HCT116 (cell line): ENCODE data around the gene LRRC3. TPM values are rescaled to one million over a fixed set of nuclear protein-coding genes. Genes with fewer than 3 reads are reported as not detected.

Source experiments
- ATAC-seq: fragments of 200-7000 bp; cut with Tn5 transposase; 2 replicates; pipeline ENCODE4 v1.9.1; 2020; ENCODE audit warnings: mild to moderate bottlenecking, moderate library complexity
- BruUV-seq: library from RNA; stranded (reverse); fragments of 400-500 nt; replicated peaks from 2 replicates; lab custom pipeline; 2021; lab: Mats Ljungman, UMichigan
- CTCF ChIA-PET: fragments of 300-600 bp; sonication (Branson Sonifier 250); formaldehyde crosslinking; loops from one replicate; lab custom pipeline; 2021; ENCODE audit warnings: antibody characterized with exemption; lab: Charles Lee
- POLR2A ChIA-PET: fragments of 300-600, 350-600 bp; sonication (Branson Sonifier 250); formaldehyde crosslinking; loops from one replicate; lab custom pipeline; 2021; ENCODE audit warnings: antibody characterized with exemption; lab: Charles Lee
- RAD21 ChIA-PET, 2 experiments: fragments of 300-600 bp; sonication (Branson Sonifier 250); formaldehyde crosslinking; loops; one replicate each; lab custom pipeline; 2023; ENCODE audit warnings: low total read pairs in 2 of 2; ENCODE audit not compliant: uncharacterized antibody in 2 of 2, unreplicated experiment in 2 of 2, low non-redundant PET in 1 of 2; lab: Charles Lee
- DNase-seq: peaks from one replicate; pipeline ENCODE4 v3.0.0-alpha.2; 2010; ENCODE audit warnings: low read depth, low spot score
- H2AFZ ChIP-seq: fragments of 200-600 bp; shearing (Covaris generic), sonication (generic); 2 replicates; pipeline ENCODE4 v1.6.1; 2017; ENCODE audit warnings: low read depth, mixed run types, mixed read lengths, antibody characterized with exemption, low read length; ENCODE audit not compliant: poor library complexity, severe bottlenecking
- H3K27ac ChIP-seq: 2 replicates; pipeline ENCODE4 v1.5.1; 2012; ENCODE audit warnings: low read depth, low read length
- H3K27me3 ChIP-seq: fragments of 200-600 bp; sonication (generic); 2 replicates; pipeline ENCODE4 v1.6.1; 2016; ENCODE audit warnings: mixed run types, low read length, mixed read lengths; ENCODE audit not compliant: insufficient read depth
- H3K36me3 ChIP-seq, 2 experiments: fragments of 200-500 bp in 1 of 2; fragments of 200-600 bp in 1 of 2; sonication (Bioruptor generic) in 1 of 2; sonication (generic) in 1 of 2; 2 replicates each; pipeline versions ENCODE4 v1.5.1 to v1.6.1; 2014 to 2016; ENCODE audit warnings: low read length in 2 of 2, inconsistent platforms in 1 of 2, mixed read lengths in 1 of 2, mixed run types in 1 of 2; ENCODE audit not compliant: insufficient read depth in 2 of 2, control insufficient read depth in 1 of 2
- H3K4me1 ChIP-seq, 2 experiments: fragments of 200-600 bp in 1 of 2; sonication (generic) in 1 of 2; 2 replicates each; pipeline versions ENCODE4 v1.5.1 to v1.6.1; 2012 to 2017; ENCODE audit warnings: low read length in 2 of 2, inconsistent platforms in 1 of 2, mild to moderate bottlenecking in 1 of 2, mixed read lengths in 1 of 2, mixed run types in 1 of 2, moderate library complexity in 1 of 2; ENCODE audit not compliant: insufficient read depth in 2 of 2, control insufficient read depth in 1 of 2
- H3K4me2 ChIP-seq: fragments of 200-600 bp; sonication (generic); 2 replicates; pipeline ENCODE4 v1.6.1; 2017; ENCODE audit warnings: mixed run types, low read length, mixed read lengths
- H3K4me3 ChIP-seq, 2 experiments: fragments of 200-600 bp in 1 of 2; sonication (generic) in 1 of 2; replicated peaks in 1 of 2; 2 replicates each; pipeline ENCODE4 v1.5.1; 2011 to 2016; ENCODE audit warnings: low read length in 2 of 2, control low read depth in 1 of 2, low read depth in 1 of 2, mild to moderate bottlenecking in 1 of 2, mixed read lengths in 1 of 2, mixed run types in 1 of 2
- H3K79me2 ChIP-seq: fragments of 200-600 bp; sonication (generic); 2 replicates; pipeline ENCODE4 v1.6.1; 2017; ENCODE audit warnings: mild to moderate bottlenecking, mixed run types, low read length, moderate library complexity, mixed read lengths; ENCODE audit not compliant: insufficient read depth
- H3K9ac ChIP-seq: fragments of 200-600 bp; sonication (generic); 2 replicates; pipeline ENCODE4 v1.6.1; 2016; ENCODE audit warnings: low read length, mixed read lengths
- H3K9me2 ChIP-seq: fragments of 200-600 bp; sonication (generic), shearing (Covaris generic); 2 replicates; pipeline ENCODE4 v1.6.1; 2017; ENCODE audit warnings: mixed run types, mild to moderate bottlenecking, moderate library complexity; ENCODE audit not compliant: insufficient read depth
- H3K9me3 ChIP-seq, 2 experiments: fragments of 200-500 bp in 1 of 2; fragments of 200-600 bp in 1 of 2; sonication (Bioruptor generic) in 1 of 2; sonication (generic) in 1 of 2; 2 replicates each; pipeline ENCODE4 v1.6.1; 2014 to 2017; ENCODE audit warnings: low read length in 2 of 2, mixed read lengths in 2 of 2, inconsistent platforms in 1 of 2, low read depth in 1 of 2, mild to moderate bottlenecking in 1 of 2, mixed run types in 1 of 2, moderate library complexity in 1 of 2; ENCODE audit not compliant: control insufficient read depth in 1 of 2, insufficient read depth in 1 of 2
- H4K20me1 ChIP-seq: fragments of 200-600 bp; sonication (generic), shearing (Covaris generic); 2 replicates; pipeline ENCODE4 v1.6.1; 2017; ENCODE audit warnings: mixed run types, mild to moderate bottlenecking, moderate library complexity; ENCODE audit not compliant: insufficient read depth
- ATF3 ChIP-seq: IDR thresholded peaks from 2 replicates; pipeline ENCODE4 v1.6.1; 2012
- CBX3 ChIP-seq: IDR thresholded peaks from 2 replicates; pipeline ENCODE4 v1.6.1; 2012; ENCODE audit warnings: low read depth
- CEBPB ChIP-seq: IDR thresholded peaks from 2 replicates; pipeline ENCODE4 v1.6.1; 2012; ENCODE audit warnings: low read depth
- EGR1 ChIP-seq: IDR thresholded peaks from 2 replicates; pipeline ENCODE4 v1.6.1; 2012; ENCODE audit warnings: low read depth
- ELF1 ChIP-seq: IDR thresholded peaks from 2 replicates; pipeline ENCODE4 v1.6.1; 2012; ENCODE audit warnings: low read depth, borderline replicate concordance
- EZH2 ChIP-seq: fragments of 200-600 bp; sonication (generic); IDR thresholded peaks from 2 replicates; pipeline ENCODE4 v1.6.1; 2017; ENCODE audit warnings: antibody characterized with exemption, mixed run types
- JUND ChIP-seq: IDR thresholded peaks from 2 replicates; pipeline ENCODE4 v1.6.1; 2012
- MAX ChIP-seq: IDR thresholded peaks from 2 replicates; pipeline ENCODE4 v1.6.1; 2012
- POLR2A ChIP-seq: IDR thresholded peaks from 2 replicates; pipeline ENCODE4 v1.7.0; 2011; ENCODE audit warnings: borderline replicate concordance; ENCODE audit not compliant: insufficient read depth, insufficient read length; ENCODE audit errors: extremely low read depth
- POLR2AphosphoS5 ChIP-seq: IDR thresholded peaks from 2 replicates; pipeline ENCODE4 v1.6.1; 2011; ENCODE audit warnings: mild to moderate bottlenecking, low read depth, low read length, moderate library complexity
- SIN3A ChIP-seq: IDR thresholded peaks from 2 replicates; pipeline ENCODE4 v1.6.1; 2012; ENCODE audit warnings: low read depth
- SP1 ChIP-seq: IDR thresholded peaks from 2 replicates; pipeline ENCODE4 v1.6.1; 2012; ENCODE audit warnings: low read depth
- TCF7L2 ChIP-seq: IDR thresholded peaks from 2 replicates; pipeline ENCODE4 v1.7.0; 2011; ENCODE audit warnings: borderline replicate concordance, inconsistent platforms; ENCODE audit not compliant: insufficient read depth, insufficient read length; ENCODE audit errors: extremely low read depth
- ZFX ChIP-seq: fragments of 450-650 bp; IDR thresholded peaks from 2 replicates; pipeline ENCODE4 v1.6.1; 2017
- ZNF274 ChIP-seq: fragments of 200-500 bp; sonication (Bioruptor generic); IDR thresholded peaks from 2 replicates; pipeline ENCODE4 v1.6.1; 2014; ENCODE audit warnings: mild to moderate bottlenecking, low read depth, low read length, inconsistent platforms
- intact Hi-C: fragments of 100-400 bp; cut with micrococcal nuclease; formaldehyde crosslinking; loops from 2 replicates; pipeline ENCODE4 v1.10.0; 2022
- total RNA-seq: library from RNA; stranded (reverse); gene quantifications from one replicate; pipeline ENCODE4 v1.2.1, GENCODE V29; 2021; ENCODE audit not compliant: unreplicated experiment
- TF ChIP-seq, protein P1 (sequence below): IDR thresholded peaks from 2 replicates; pipeline ENCODE4 v1.6.1; 2011; ENCODE audit warnings: mild to moderate bottlenecking, low read length, moderate library complexity; ENCODE audit not compliant: insufficient replicate concordance; ENCODE audit errors: extremely low read depth
- TF ChIP-seq, protein P2 (sequence below): IDR thresholded peaks from 2 replicates; pipeline ENCODE4 v1.6.1; 2012; ENCODE audit warnings: low read depth

LRRC3 gene
- total RNA-seq, 1 experiment from 2014 or later = 7.5 TPM

DNA sequence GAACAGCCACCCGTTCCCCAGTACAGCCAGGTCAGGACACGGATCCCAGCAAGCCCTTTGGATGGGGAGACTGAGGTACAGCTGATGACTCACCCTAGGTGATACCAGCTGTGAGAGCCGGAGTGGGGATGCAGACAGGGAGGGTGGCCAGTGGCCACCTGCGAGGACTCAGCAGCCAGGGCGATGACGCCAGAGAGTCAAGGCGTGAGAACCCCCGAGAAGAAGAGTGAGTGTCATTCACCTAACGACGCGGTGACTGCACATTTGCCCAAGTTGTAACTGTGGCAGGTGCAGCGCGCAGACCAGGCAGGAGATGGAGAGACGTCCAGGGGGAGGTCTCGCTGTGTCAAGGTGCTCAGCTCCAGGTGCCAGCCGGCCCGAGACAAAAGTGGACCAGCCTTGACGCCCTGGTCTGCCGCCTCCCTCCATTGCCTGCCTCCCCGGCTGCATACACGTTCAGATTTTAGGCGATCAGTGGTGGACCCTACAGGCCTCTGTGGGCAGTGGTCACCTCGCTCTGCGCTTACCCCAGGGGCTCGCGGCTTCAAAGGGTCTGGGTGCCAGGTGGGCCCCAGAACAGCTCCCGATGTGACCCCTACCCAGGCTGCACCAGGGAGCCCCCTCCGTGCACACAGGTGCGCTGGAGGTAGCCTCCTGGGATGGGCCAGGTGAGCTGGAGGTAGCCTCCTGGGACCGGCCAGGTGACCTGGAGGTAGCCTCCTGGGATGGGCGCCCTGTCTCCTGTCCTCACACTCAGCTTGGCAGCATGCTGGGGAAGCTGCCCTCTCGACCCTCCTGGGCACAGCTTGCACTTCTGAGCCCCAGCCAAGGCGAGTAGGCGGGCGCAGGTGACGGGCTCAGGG is 11.9 kb downstream of the LRRC3 start:
- CTCF ChIA-PET = interaction anchor here (0.7 kb wide), 1 partner anchor 275 kb away, joined by 3 read pairs; no protein-coding TSS in a partner anchor
- H3K4me3 ChIP-seq = no peak overlapping the region
- no peak overlapping the region for H3K27ac ChIP-seq
- H3K79me2 ChIP-seq = no peaks in the 10 kb centered on the region
- intact Hi-C loops = no loop called here
- no peak overlapping the region for H3K9ac ChIP-seq
- no peaks in the 10 kb centered on the region for H3K9me3 ChIP-seq
- H3K36me3 ChIP-seq = no peaks in the 10 kb centered on the region
- ATAC-seq (no peak), DNase-seq (no peak)
- H3K4me1 ChIP-seq = no peaks in the 10 kb centered on the region
- H3K27me3 ChIP-seq = no peaks in the 10 kb centered on the region
- no peak overlapping the region for H3K4me2 ChIP-seq
- no peaks in the 10 kb centered on the region for H3K9me2 ChIP-seq
- RAD21 ChIA-PET = no interaction called here
- TF ChIP-seq SIN3A = no peak
- TF ChIP-seq, protein P1, sequence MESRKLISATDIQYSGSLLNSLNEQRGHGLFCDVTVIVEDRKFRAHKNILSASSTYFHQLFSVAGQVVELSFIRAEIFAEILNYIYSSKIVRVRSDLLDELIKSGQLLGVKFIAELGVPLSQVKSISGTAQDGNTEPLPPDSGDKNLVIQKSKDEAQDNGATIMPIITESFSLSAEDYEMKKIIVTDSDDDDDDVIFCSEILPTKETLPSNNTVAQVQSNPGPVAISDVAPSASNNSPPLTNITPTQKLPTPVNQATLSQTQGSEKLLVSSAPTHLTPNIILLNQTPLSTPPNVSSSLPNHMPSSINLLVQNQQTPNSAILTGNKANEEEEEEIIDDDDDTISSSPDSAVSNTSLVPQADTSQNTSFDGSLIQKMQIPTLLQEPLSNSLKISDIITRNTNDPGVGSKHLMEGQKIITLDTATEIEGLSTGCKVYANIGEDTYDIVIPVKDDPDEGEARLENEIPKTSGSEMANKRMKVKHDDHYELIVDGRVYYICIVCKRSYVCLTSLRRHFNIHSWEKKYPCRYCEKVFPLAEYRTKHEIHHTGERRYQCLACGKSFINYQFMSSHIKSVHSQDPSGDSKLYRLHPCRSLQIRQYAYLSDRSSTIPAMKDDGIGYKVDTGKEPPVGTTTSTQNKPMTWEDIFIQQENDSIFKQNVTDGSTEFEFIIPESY = no peak
- no peak for TF ChIP-seq MAX
- TF ChIP-seq JUND = no peak
- no peak for TF ChIP-seq CBX3
- TF ChIP-seq TCF7L2 = no peak
- TF ChIP-seq ZFX = no peak
- TF ChIP-seq CEBPB = no peak
- TF ChIP-seq POLR2AphosphoS5 = no peak
- TF ChIP-seq ZNF274 = no peak
- TF ChIP-seq SP1 = no peak
- no peak for TF ChIP-seq POLR2A
- TF ChIP-seq, protein P2, sequence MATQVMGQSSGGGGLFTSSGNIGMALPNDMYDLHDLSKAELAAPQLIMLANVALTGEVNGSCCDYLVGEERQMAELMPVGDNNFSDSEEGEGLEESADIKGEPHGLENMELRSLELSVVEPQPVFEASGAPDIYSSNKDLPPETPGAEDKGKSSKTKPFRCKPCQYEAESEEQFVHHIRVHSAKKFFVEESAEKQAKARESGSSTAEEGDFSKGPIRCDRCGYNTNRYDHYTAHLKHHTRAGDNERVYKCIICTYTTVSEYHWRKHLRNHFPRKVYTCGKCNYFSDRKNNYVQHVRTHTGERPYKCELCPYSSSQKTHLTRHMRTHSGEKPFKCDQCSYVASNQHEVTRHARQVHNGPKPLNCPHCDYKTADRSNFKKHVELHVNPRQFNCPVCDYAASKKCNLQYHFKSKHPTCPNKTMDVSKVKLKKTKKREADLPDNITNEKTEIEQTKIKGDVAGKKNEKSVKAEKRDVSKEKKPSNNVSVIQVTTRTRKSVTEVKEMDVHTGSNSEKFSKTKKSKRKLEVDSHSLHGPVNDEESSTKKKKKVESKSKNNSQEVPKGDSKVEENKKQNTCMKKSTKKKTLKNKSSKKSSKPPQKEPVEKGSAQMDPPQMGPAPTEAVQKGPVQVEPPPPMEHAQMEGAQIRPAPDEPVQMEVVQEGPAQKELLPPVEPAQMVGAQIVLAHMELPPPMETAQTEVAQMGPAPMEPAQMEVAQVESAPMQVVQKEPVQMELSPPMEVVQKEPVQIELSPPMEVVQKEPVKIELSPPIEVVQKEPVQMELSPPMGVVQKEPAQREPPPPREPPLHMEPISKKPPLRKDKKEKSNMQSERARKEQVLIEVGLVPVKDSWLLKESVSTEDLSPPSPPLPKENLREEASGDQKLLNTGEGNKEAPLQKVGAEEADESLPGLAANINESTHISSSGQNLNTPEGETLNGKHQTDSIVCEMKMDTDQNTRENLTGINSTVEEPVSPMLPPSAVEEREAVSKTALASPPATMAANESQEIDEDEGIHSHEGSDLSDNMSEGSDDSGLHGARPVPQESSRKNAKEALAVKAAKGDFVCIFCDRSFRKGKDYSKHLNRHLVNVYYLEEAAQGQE = no peak
- TF ChIP-seq ELF1 = no peak
- no peak for TF ChIP-seq ATF3
- no peak for TF ChIP-seq EGR1
- TF ChIP-seq EZH2 = no peak
- POLR2A ChIA-PET = no interaction called here
- no TSS peak for BruUV-seq
- no peaks in the 10 kb centered on the region for H4K20me1 ChIP-seq
- H2AFZ ChIP-seq = no peak overlapping the region
